A549 (cell line): ENCODE data around the gene LRIT3.

ENCODE experiments used
- BCL3 ChIP-seq: fragments of >200 bp; sonication (Bioruptor Twin); formaldehyde crosslinking; IDR thresholded peaks from 3 replicates; pipeline ENCODE4 v1.6.1; 2016
- CTCF ChIP-seq: fragments of >200 bp; sonication (Bioruptor Twin); formaldehyde crosslinking; IDR thresholded peaks from 3 replicates; pipeline ENCODE4 v1.5.1; 2016
- EP300 ChIP-seq, 2 experiments: fragments of >200 bp; sonication (Bioruptor Twin); formaldehyde crosslinking; IDR thresholded peaks; 2 replicates in 1 of 2; 3 replicates in 1 of 2; pipeline ENCODE4 v1.6.1; 2016 to 2017
- KDM1A ChIP-seq: fragments of 200-600 bp; sonication (generic); IDR thresholded peaks from 2 replicates; pipeline ENCODE4 v1.6.1; 2016; ENCODE audit warnings: low read depth, mild to moderate bottlenecking
- MAZ ChIP-seq: fragments of 150-350 bp; IDR thresholded peaks from 2 replicates; pipeline ENCODE4 v1.6.1; 2014; ENCODE audit warnings: antibody characterized with exemption, low read depth, low read length, borderline replicate concordance
- PBX3 ChIP-seq: IDR thresholded peaks from 2 replicates; pipeline ENCODE4 v1.6.1; 2012
- POLR2A ChIP-seq: IDR thresholded peaks from 2 replicates; pipeline ENCODE4 v1.6.1; 2012; ENCODE audit warnings: mild to moderate bottlenecking, low read length
- RAD21 ChIP-seq, 2 experiments: fragments of >200 bp in 1 of 2; sonication (Bioruptor Twin) in 1 of 2; formaldehyde crosslinking in 1 of 2; IDR thresholded peaks in 1 of 2; conservative IDR thresholded peaks in 1 of 2; 2 replicates in 1 of 2; 3 replicates in 1 of 2; pipeline ENCODE4 v1.6.1; 2012 to 2018; ENCODE audit warnings: inconsistent platforms in 1 of 2
- REST ChIP-seq: fragments of 200-600 bp; sonication (generic); IDR thresholded peaks from 2 replicates; pipeline ENCODE4 v1.6.1; 2016; ENCODE audit warnings: antibody characterized with exemption, mild to moderate bottlenecking, moderate library complexity
- SREBF2 ChIP-seq: fragments of 450-650 bp; IDR thresholded peaks from 2 replicates; pipeline ENCODE4 v1.6.1; 2014; ENCODE audit warnings: mild to moderate bottlenecking, moderate library complexity
- ZNF302 ChIP-seq: fragments of 250-450 bp; sonication (Bioruptor Pico); IDR thresholded peaks from 2 replicates; pipeline ENCODE4 v1.9.0; 2021; ENCODE audit warnings: inconsistent platforms, mild to moderate bottlenecking, moderate library complexity

- TF ChIP-seq CTCF (no peak), EP300 (IDR thresholded peaks at IDR 0.05) (no peak), REST (no peak), RAD21 (conservative IDR thresholded peaks at IDR 0.05 in 1 of 2, IDR thresholded peaks at IDR 0.05 in 1 of 2) (no peak), POLR2A (no peak), MAZ (no peak), ZNF302 (CRISPR knock-in tag) (no peak), SREBF2 (no peak), PBX3 (no peak), KDM1A (no peak), BCL3 (no peak)
These were observed 10.9 kb upstream of the LRIT3 start for GRCh38 chr4:109836985-109837384.
